Stomach (tissue), 19 donors: ENCODE results near the gene ARPC3. TPM values are rescaled to one million over a fixed set of nuclear protein-coding genes. Genes with fewer than 3 reads are reported as not detected.

Experiments
- DNase-seq, 2 donors: peaks; one replicate each; pipeline versions ENCODE4 v3.0.0 to v3.0.0-alpha.2; 2013 to 2019
- H3K27ac ChIP-seq, 5 donors: fragments of 200-600 bp in 4 of 5; sonication (generic) in 4 of 5; one replicate each; pipeline ENCODE4 v1.5.1; 2013 to 2019; ENCODE audit warnings: mild to moderate bottlenecking in 1 of 5, moderate library complexity in 1 of 5
- H3K27me3 ChIP-seq, 3 donors: fragments of 200-600 bp; sonication (generic); one replicate each; pipeline ENCODE4 v1.5.1; 2017 to 2019; ENCODE audit warnings: mixed run types in 1 of 3
- H3K36me3 ChIP-seq, 4 donors: fragments of 200-600 bp; sonication (generic); 1 replicate in 3 of 4; 2 replicates in 1 of 4; pipeline ENCODE4 v1.5.1; 2016 to 2019
- H3K4me1 ChIP-seq, 4 donors: fragments of 200-600 bp; sonication (generic); one replicate each; pipeline ENCODE4 v1.5.1; 2016 to 2019
- H3K4me3 ChIP-seq, 4 donors: fragments of 200-600 bp; sonication (generic) in 3 of 4; one replicate each; pipeline ENCODE4 v1.5.1; 2016 to 2019; ENCODE audit warnings: mild to moderate bottlenecking in 1 of 4
- H3K9me3 ChIP-seq, 4 donors: fragments of 200-600 bp; sonication (generic); one replicate each; pipeline ENCODE4 v1.5.1; 2016 to 2019
- CTCF ChIP-seq, 7 experiments: fragments of 450-650 bp in 4 of 7; fragments of 200-600 bp in 3 of 7; sonication (generic) in 3 of 7; IDR thresholded peaks; one replicate each; pipeline ENCODE4 v1.5.1; 2016 to 2019; ENCODE audit warnings: antibody characterized with exemption in 7 of 7, control low read depth in 2 of 7, mild to moderate bottlenecking in 1 of 7
- EP300 ChIP-seq: sonication (generic); formaldehyde crosslinking; IDR thresholded peaks from one replicate; pipeline ENCODE4 v1.6.1; 2017; ENCODE audit warnings: antibody characterized with exemption
- POLR2A ChIP-seq, 4 donors: fragments of 450-650 bp; IDR thresholded peaks; one replicate each; pipeline ENCODE4 v1.6.1; 2016; ENCODE audit warnings: antibody characterized with exemption in 4 of 4, control low read depth in 2 of 4, mild to moderate bottlenecking in 1 of 4, moderate library complexity in 1 of 4
- POLR2AphosphoS5 ChIP-seq, 3 donors: sonication (generic); formaldehyde crosslinking; IDR thresholded peaks; one replicate each; pipeline ENCODE4 v1.6.1; 2016; ENCODE audit warnings: antibody characterized with exemption in 3 of 3
- WGBS, 5 donors: extraction: QIAGEN DNeasy Blood & Tissue Kit in 3 of 5; methylation state at CpG; one replicate each; pipeline versions ENCODE4 v1.1.5 to v1.1.7; 2013 to 2018; 5-methylcytosine and 5-hydroxymethylcytosine counted together
- intact Hi-C: fragments of 100-400 bp; cut with DNase I; formaldehyde crosslinking; loops from one replicate; pipeline ENCODE4 v1.15.1; 2023; ENCODE audit warnings: low total_unique reads
- long read RNA-seq, 10 donors: transcript quantifications; one replicate each; lab custom pipeline, GENCODE V29; 2026
- polyA plus RNA-seq, 3 donors: library from polyadenylated mRNA; stranded (reverse); fragments of 200-250 nt; gene quantifications; one replicate each; pipeline ENCODE4 v1.2.3, GENCODE V29; 2013
- total RNA-seq, 5 donors: library from RNA; depleted of rRNA; stranded (reverse); fragments of >200 nt; gene quantifications; one replicate each; pipeline versions ENCODE4 v1.1.0 to v1.2.3, GENCODE V29; 2014 to 2016
- donor health status: healthy with polysubstance abuse.
- donor health status: Bipolar disorder and iron deficiency.
- donor health status: healthy.

The ARPC3 gene
- total RNA-seq (100 to 1,000 TPM in 3 of 5 donors, 10 to 100 TPM in 2; 44.0 to 220 (median 148) TPM), polyA plus RNA-seq (100 to 1,000 TPM; 355 to 561 (median 368) TPM)
- long read RNA-seq, donor 1, transcript ARPC3-201 (7 exons, 1,014 nt): major isoform, 49 of 62 reads
- long read RNA-seq, donor 1, partial matches to known transcripts: 13 of 62 reads
- long read RNA-seq, donor 1, other reads (novel, unspliced or antisense): 0 of 62 reads
- long read RNA-seq, donor 2, transcript ARPC3-201 (7 exons, 1,014 nt): major isoform, 85 of 98 reads
- long read RNA-seq, donor 2, partial matches to known transcripts: 13 of 98 reads
- long read RNA-seq, donor 2, other reads (novel, unspliced or antisense): 0 of 98 reads
- long read RNA-seq, donor 3, transcript ARPC3-201 (7 exons, 1,014 nt): major isoform, 57 of 99 reads
- long read RNA-seq, donor 3, partial matches to known transcripts: 42 of 99 reads
- long read RNA-seq, donor 3, other reads (novel, unspliced or antisense): 0 of 99 reads
- long read RNA-seq, donor 4, transcript ARPC3-201 (7 exons, 1,014 nt): major isoform, 6 of 12 reads
- long read RNA-seq, donor 4, partial matches to known transcripts: 6 of 12 reads
- long read RNA-seq, donor 4, other reads (novel, unspliced or antisense): 0 of 12 reads
- long read RNA-seq, donor 5, transcript ARPC3-201 (7 exons, 1,014 nt): major isoform, 81 of 118 reads
- long read RNA-seq, donor 5, partial matches to known transcripts: 35 of 118 reads
- long read RNA-seq, donor 5, other reads (novel, unspliced or antisense): 0 of 118 reads
- long read RNA-seq, donor 6, transcript ARPC3-201 (7 exons, 1,014 nt): major isoform, 192 of 254 reads
- long read RNA-seq, donor 6, partial matches to known transcripts: 57 of 254 reads
- long read RNA-seq, donor 6, other reads (novel, unspliced or antisense): 0 of 254 reads
- long read RNA-seq, donor 7, transcript ARPC3-201 (7 exons, 1,014 nt): major isoform, 111 of 166 reads
- long read RNA-seq, donor 7, partial matches to known transcripts: 54 of 166 reads
- long read RNA-seq, donor 7, other reads (novel, unspliced or antisense): 0 of 166 reads
- long read RNA-seq, donor 8, transcript ARPC3-201 (7 exons, 1,014 nt): major isoform, 111 of 167 reads
- long read RNA-seq, donor 8, partial matches to known transcripts: 56 of 167 reads
- long read RNA-seq, donor 8, other reads (novel, unspliced or antisense): 0 of 167 reads
- long read RNA-seq, donor 9, transcript ARPC3-201 (7 exons, 1,014 nt): major isoform, 91 of 166 reads
- long read RNA-seq, donor 9, partial matches to known transcripts: 72 of 166 reads
- long read RNA-seq, donor 9, other reads (novel, unspliced or antisense): 0 of 166 reads
- long read RNA-seq, donor 10, transcript ARPC3-201 (7 exons, 1,014 nt): major isoform, 39 of 67 reads
- long read RNA-seq, donor 10, partial matches to known transcripts: 24 of 67 reads
- long read RNA-seq, donor 10, other reads (novel, unspliced or antisense): 0 of 67 reads

- Histone ChIP-seq H3K9me3 (no peaks in the 10 kb centered on the region), H3K27me3 (no peaks in the 10 kb centered on the region), H3K36me3 (peaks cover 11 to 55% (median 49%) of the 10 kb centered on the region in 4 donors), H3K4me3 (peak within 1 kb of the TSS; percentile 89 to 98 (median 94)), H3K4me1 (peaks cover 19 to 50% (median 33%) of the 10 kb centered on the region in 4 donors), H3K27ac (peak within 1 kb of the TSS; percentile 93 to 99 (median 98))
- peak in 1 of 4 donors; percentile 13 for TF ChIP-seq POLR2A (IDR thresholded peaks at IDR 0.05)
- TF ChIP-seq POLR2AphosphoS5 (IDR thresholded peaks at IDR 0.05): peak; percentile 73 to 98 (median 87)
- TF ChIP-seq EP300: no peak
- peak in 5 of 7 experiments; percentile 72 to 87 (median 77) for TF ChIP-seq CTCF (IDR thresholded peaks at IDR 0.05)
- DNase-seq: peak; percentile 96 to 99
- 0 to 1% (median 0%) methylated on average over 43 to 51 of the region's 51 CpGs for WGBS, 5 donors
- intact Hi-C loops: loop anchor here (10.0 kb wide), 1 partner anchor 155 kb away; no protein-coding TSS in a partner anchor
These were observed at the start of gene ARPC3 for GRCh38 chr12:110449799-110450497. TSS of gene ARPC3 (minus strand) at chr12:110450337. CDS start at chr12:110450260, 77 bp downstream.

- no peak for TF ChIP-seq POLR2A (IDR thresholded peaks at IDR 0.05)
- peak in 1 of 3 donors; percentile 39 for TF ChIP-seq POLR2AphosphoS5 (IDR thresholded peaks at IDR 0.05)
- peaks cover 9 to 33% (median 25%) of the 10 kb centered on the region in 4 donors for H3K36me3 ChIP-seq
- peak overlapping the region in 3 of 5 donors; percentile 18 to 98 (median 19) for H3K27ac ChIP-seq
- no peak overlapping the region for H3K4me3 ChIP-seq
- H3K27me3 ChIP-seq: no peaks in the 10 kb centered on the region
- no peak for DNase-seq
- intact Hi-C loops: no loop called here
- peaks cover 11 to 48% (median 38%) of the 10 kb centered on the region in 4 donors for H3K4me1 ChIP-seq
- 58 to 64% (median 63%) methylated on average over 4 of the region's 4 CpGs for WGBS, 5 donors
- H3K9me3 ChIP-seq: no peaks in the 10 kb centered on the region
These were observed 49.0 kb upstream of the ARPC3 start for GRCh38 chr12:110498984-110499706.

DNA sequence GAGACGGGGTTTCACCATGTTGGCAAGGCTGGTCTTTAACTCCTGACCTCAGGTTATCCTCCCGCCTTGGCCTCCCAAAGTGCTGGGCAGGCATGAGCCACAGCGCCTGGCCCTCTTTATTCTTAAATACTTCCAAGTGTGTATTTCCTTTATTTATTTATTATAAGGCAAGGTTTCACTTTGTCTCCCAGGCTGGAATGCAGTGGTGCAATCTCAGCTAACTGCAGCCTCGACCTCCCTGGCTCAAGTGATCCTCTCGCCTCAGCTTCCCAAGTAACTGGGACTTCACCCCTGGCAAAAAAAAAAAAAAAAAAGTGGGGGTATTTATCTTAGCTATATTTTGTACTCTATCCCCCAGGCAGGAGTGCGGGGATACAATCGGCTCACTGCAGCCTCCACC lies 25.3 kb upstream of the ARPC3 start:
- H3K9me3 ChIP-seq: no peaks in the 10 kb centered on the region
- H3K27me3 ChIP-seq: no peaks in the 10 kb centered on the region
- intact Hi-C loops: no loop called here
- no peak overlapping the region for H3K27ac ChIP-seq
- no peak for DNase-seq
- no peak overlapping the region for H3K4me3 ChIP-seq
- H3K4me1 ChIP-seq: no peaks in the 10 kb centered on the region
- TF ChIP-seq EP300: no peak
- TF ChIP-seq CTCF (IDR thresholded peaks at IDR 0.05): no peak
- TF ChIP-seq POLR2A (IDR thresholded peaks at IDR 0.05): no peak
- no peak for TF ChIP-seq POLR2AphosphoS5 (IDR thresholded peaks at IDR 0.05)
- 90 to 96% (median 93%) methylated on average over 7 of the region's 7 CpGs for WGBS, 5 donors
- peaks cover 0 to 4% (median 3%) of the 10 kb centered on the region in 4 donors for H3K36me3 ChIP-seq
